PFSK-1 (cell line): ENCODE results near the gene PTPN9.

Source experiments
- FOXP2 ChIP-seq: optimal IDR thresholded peaks from 2 replicates; pipeline ENCODE3; 2011; ENCODE audit warnings: borderline replicate concordance, control low read depth, inconsistent platforms; ENCODE audit not compliant: insufficient read depth; ENCODE audit errors: extremely low read length, extremely low read depth
- POLR2AphosphoS5 ChIP-seq: IDR thresholded peaks from 2 replicates; pipeline ENCODE4 v1.6.1; 2012; ENCODE audit warnings: low read depth, mild to moderate bottlenecking, control low read depth, low read length, moderate library complexity
- REST ChIP-seq, 2 experiments: IDR thresholded peaks; 2 replicates each; pipeline versions ENCODE4 v1.6.1 to v1.8.0; 2011 to 2012; ENCODE audit warnings: low read depth in 2 of 2, low read length in 2 of 2, control low read depth in 1 of 2, inconsistent platforms in 1 of 2, mild to moderate bottlenecking in 1 of 2, moderate library complexity in 1 of 2; ENCODE audit not compliant: insufficient read depth in 1 of 2
- SIN3A ChIP-seq: IDR thresholded peaks from 2 replicates; pipeline ENCODE4 v1.6.1; 2012; ENCODE audit warnings: mild to moderate bottlenecking, low read length, moderate library complexity, borderline replicate concordance; ENCODE audit not compliant: insufficient read depth
- TAF1 ChIP-seq: IDR thresholded peaks from 2 replicates; pipeline ENCODE4 v1.6.1; 2012; ENCODE audit warnings: low read length, control low read depth, borderline replicate concordance; ENCODE audit not compliant: insufficient read depth

The PTPN9 gene

GRCh38 chr15:75508840-75509532, 70.1 kb downstream of the PTPN9 start:
- TF ChIP-seq POLR2AphosphoS5 (no peak), TAF1 (no peak), FOXP2 (no peak), SIN3A (no peak), REST (IDR thresholded peaks at IDR 0.05; ENCODE audit: insufficient read depth in 1 of 2, low read depth in 2 of 2, low read length in 2 of 2) (no peak)

GRCh38 chr15:75502360-75502759, 76.8 kb downstream of the PTPN9 start:
- TF ChIP-seq REST (IDR thresholded peaks at IDR 0.05; ENCODE audit: insufficient read depth in 1 of 2, low read depth in 2 of 2, low read length in 2 of 2) (no peak), SIN3A (no peak), TAF1 (no peak), FOXP2 (no peak), POLR2AphosphoS5 (no peak)

GRCh38 chr15:75493732-75494131, 85.4 kb downstream of the PTPN9 start:
- TF ChIP-seq POLR2AphosphoS5 (no peak), REST (IDR thresholded peaks at IDR 0.05; ENCODE audit: insufficient read depth in 1 of 2, low read depth in 2 of 2, low read length in 2 of 2) (no peak), TAF1 (no peak), FOXP2 (no peak), SIN3A (no peak)

GRCh38 chr15:75483961-75484360, 95.2 kb downstream of the PTPN9 start:
- TF ChIP-seq REST (IDR thresholded peaks at IDR 0.05; ENCODE audit: insufficient read depth in 1 of 2, low read depth in 2 of 2, low read length in 2 of 2): no peak

- TF ChIP-seq REST (IDR thresholded peaks at IDR 0.05; ENCODE audit: insufficient read depth in 1 of 2, low read depth in 2 of 2, low read length in 2 of 2) (no peak), SIN3A (no peak), POLR2AphosphoS5 (no peak), FOXP2 (no peak), TAF1 (no peak)
These were observed 96.0 kb downstream of the PTPN9 start for GRCh38 chr15:75483106-75483505.
